ENCODE results near the gene AP3M1.

Gene AP3M1

DNA sequence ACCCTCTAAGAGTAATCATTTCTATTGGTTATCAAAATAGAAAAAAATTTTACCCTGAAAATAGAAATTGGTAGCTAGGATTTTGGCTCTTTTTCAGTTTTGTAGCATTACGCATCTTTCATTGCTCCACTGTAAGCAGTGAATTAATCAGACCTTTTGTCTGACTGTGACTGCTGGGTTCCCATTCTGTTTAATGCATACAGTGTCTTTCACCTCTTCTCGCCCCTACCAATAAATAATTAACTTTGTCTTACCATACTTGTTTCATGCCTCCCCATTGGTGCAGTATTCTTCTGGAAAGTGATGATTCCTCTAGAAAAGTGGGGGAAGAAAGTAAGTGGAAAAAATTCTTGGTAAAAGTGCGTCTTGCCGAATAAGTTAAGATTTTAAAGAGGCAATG, 73.2 kb downstream of the AP3M1 start:
- DNase-seq: no peak

- DNase-seq: no peak
Measured at GRCh38 chr10:74076961-74077360, 73.7 kb downstream of the AP3M1 start.

DNA sequence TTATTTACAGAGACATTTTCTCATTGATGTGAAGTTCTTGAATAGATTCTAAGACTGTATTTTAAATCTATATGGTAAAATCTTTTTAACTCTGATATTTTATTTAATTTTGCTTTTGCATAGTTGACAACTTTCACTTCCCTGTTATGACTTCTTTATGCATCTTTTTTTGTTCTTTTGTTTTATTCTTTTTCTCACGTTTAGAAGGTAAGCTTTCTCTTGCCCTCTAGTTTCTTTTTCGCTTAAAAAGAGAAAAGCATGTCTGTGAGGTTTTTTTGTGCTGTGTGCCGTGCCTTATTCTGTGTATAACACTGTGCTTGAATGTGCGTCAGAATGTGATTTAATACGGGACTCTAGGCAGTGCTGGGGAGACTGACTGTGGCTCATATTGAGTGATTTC, 74.7 kb downstream of the AP3M1 start:
- DNase-seq: no peak

DNA sequence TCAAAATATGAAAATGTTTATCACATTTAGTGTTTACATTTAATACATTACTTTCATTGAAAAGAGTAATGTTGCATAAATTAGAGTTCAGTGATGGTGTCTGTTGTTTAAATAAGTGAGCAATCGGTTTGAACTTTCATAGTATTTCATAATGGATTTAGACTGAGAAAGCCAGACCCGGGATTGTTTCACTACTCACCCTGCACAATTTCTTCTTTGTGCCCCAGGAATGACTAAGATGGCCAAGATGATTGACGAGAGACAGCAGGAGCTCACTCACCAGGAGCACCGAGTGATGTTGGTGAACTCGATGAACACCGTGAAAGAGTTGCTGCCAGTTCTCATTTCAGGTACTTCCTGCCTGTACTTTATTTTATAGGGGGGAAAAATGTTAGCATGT, 78.1 kb downstream of the AP3M1 start:
- no peak for DNase-seq

DNA sequence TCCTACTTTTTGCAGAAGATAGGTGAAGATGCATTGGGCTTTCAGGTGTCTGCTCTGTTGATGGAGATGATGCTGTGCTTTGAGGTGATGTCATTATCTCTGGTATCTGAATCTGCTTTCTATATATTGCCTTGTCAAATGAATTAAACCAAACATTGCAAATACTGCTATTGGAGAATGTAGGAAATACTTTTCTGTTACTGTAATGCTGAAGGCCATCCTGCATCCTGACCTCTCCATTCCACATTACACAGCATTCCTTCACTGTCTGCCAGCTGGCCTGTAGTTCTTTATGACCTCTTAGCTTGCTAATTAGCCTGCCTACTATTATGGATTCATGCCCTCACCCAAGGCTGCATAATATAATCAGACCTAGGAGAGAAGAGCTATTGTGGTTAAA, 79.5 kb downstream of the AP3M1 start:
- no peak for DNase-seq
